Smooth muscle cell of bladder (primary cell): ENCODE data around the gene KLHDC8A. TPM values are rescaled to one million over a fixed set of nuclear protein-coding genes. Genes with fewer than 3 reads are reported as not detected.

Experiments
- total RNA-seq: library from RNA; depleted of rRNA; stranded (reverse); fragments of >200 nt; gene quantifications from 2 replicates; pipeline ENCODE4 v1.2.3, GENCODE V29; 2014

Gene KLHDC8A, protein sequence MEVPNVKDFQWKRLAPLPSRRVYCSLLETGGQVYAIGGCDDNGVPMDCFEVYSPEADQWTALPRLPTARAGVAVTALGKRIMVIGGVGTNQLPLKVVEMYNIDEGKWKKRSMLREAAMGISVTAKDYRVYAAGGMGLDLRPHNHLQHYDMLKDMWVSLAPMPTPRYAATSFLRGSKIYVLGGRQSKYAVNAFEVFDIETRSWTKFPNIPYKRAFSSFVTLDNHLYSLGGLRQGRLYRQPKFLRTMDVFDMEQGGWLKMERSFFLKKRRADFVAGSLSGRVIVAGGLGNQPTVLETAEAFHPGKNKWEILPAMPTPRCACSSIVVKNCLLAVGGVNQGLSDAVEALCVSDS
- not detected in 2 replicates for total RNA-seq

DNA sequence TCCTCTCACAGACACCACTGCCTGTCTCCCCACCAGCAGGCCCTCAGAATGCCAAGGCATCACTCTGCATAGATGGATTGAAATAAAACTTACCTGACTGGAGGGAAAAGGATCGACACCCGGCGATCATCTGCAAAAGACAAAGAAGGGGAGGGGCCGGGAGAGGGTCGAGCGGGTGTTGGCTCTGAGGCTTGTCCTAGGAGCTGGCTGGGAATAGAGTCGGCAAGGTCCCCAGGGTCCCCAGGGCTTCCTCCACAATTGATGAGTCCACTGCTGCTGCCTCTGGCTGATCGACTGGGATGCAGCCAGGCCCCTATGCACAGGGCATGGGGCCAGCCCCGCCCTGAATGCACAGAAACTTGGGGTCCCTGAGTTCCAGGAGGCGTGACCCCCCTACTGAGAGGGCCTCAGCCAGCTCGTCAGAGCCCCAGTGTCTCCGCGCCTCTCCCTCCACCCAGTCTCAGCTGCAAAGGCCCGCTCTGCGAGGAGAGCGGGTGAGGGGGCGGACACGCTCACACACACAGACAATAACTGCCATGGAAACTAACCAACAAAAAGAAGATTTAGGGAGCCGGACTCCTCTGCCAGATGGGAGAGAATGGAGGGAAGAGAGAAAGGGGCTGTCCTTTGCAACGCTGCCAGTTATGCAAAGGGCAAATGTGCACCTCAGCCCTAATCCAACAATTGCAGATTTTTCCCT is at the start of gene KLHDC8A:
Gene KLHDC8A, minus strand, starts transcription at position 483 of the 700 bp plus-strand sequence. CDS start 13,318 bp downstream, outside the sequence.

DNA sequence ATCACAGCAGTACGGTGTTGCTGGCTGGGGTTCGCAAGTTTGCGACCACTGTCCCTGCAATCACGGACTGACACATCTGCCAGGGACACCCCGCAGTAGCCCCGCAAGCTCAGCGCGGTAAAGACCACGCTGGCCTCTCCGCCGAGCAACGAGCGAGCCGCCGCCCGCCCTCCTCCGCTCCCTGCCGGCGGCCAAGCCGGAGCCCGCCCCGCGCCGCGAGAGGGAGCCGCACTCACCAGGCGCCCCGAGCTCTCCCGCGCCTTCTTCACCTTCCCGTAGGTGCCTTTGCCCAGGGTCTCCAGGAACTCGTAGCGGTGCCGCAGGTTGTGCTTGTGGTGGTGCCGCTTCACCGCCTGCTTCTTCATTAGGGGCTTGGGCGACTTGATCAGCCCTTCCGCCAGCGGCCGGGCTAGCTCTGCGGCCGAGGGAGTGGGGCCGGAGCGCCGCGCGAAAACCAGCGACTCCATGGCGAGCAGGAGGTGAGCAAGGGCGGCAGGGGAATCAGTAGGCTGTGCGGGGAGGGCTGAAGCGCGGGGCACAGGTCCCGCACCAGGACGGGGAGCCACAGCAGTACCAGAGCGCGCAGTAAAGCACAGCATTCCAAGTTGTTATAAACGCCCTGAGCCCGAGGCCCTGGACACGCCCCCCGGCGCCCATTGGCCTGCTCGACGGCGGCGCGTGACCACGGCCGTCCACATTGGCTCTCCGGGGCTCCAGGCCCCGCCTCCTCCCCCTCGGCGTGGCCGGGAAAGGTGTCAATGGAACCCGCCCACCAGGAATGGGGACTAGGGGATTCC is 35.4 kb downstream of the KLHDC8A start, which contains the start of gene NUAK2:
Gene NUAK2, minus strand, starts transcription at position 584 of the 797 bp plus-strand sequence. Its CDS starts 117 bp downstream, at position 467.

Other genes starting within 250 kb of the KLHDC8A start
- gene RBBP5, start 234.9 kb downstream of the KLHDC8A start, total RNA-seq, result 14.8 and 20.4 TPM in 2 replicates
- gene DSTYK, start 145.2 kb downstream of the KLHDC8A start, total RNA-seq, result 19.2 and 19.8 TPM in 2 replicates
- 1.3 and 1.8 TPM in 2 replicates for gene TMCC2, start 129.0 kb downstream of the KLHDC8A start, total RNA-seq
- 3.9 and 4.8 TPM in 2 replicates for gene NUAK2, start 35.2 kb downstream of the KLHDC8A start, total RNA-seq
- gene LEMD1, start 65.1 kb upstream of the KLHDC8A start, total RNA-seq, result not detected in 2 replicates
- under 0.01 TPM in 1 of 2 replicates, not detected in the other for gene BLACAT1, start 99.1 kb upstream of the KLHDC8A start, total RNA-seq
- gene CDK18, start 147.7 kb upstream of the KLHDC8A start, total RNA-seq, result under 0.01 and 0.55 TPM in 2 replicates